Panc1 (cell line): ENCODE results near the gene FAM199X. TPM values are rescaled to one million over a fixed set of nuclear protein-coding genes. Genes with fewer than 3 reads are reported as not detected.

Source experiments
- ATAC-seq: fragments of 200-7000 bp; cut with Tn5 transposase; 2 replicates; pipeline ENCODE4 v1.9.1; 2020; ENCODE audit warnings: mild to moderate bottlenecking, moderate library complexity
- BruUV-seq: library from RNA; stranded (reverse); fragments of 400-500 nt; replicated peaks from 2 replicates; lab custom pipeline; 2021; lab: Mats Ljungman, UMichigan
- CTCF ChIA-PET: fragments of 300-600 bp; sonication (Branson Sonifier 250); formaldehyde crosslinking; loops from one replicate; lab custom pipeline; 2022; ENCODE audit warnings: antibody characterized with exemption; lab: Charles Lee
- POLR2A ChIA-PET: fragments of 300-600 bp; sonication (Branson Sonifier 250); formaldehyde crosslinking; loops from one replicate; lab custom pipeline; 2022; ENCODE audit warnings: antibody characterized with exemption; lab: Charles Lee
- DNase-seq: peaks from one replicate; pipeline ENCODE4 v3.0.0-alpha.2; 2010; ENCODE audit warnings: low read depth, low spot score
- H3K27ac ChIP-seq: 2 replicates; pipeline ENCODE4 v1.5.1; 2011; ENCODE audit warnings: mild to moderate bottlenecking, low read length, inconsistent platforms
- H3K27me3 ChIP-seq: fragments of 200-500 bp; sonication (Bioruptor generic); 2 replicates; pipeline ENCODE4 v1.6.0; 2014; ENCODE audit warnings: low read length, inconsistent platforms; ENCODE audit not compliant: control insufficient read depth, insufficient read depth
- H3K36me3 ChIP-seq: fragments of 200-500 bp; sonication (Bioruptor generic); 2 replicates; pipeline ENCODE4 v1.5.1; 2014; ENCODE audit warnings: inconsistent platforms, mild to moderate bottlenecking, low read length, moderate library complexity; ENCODE audit not compliant: control insufficient read depth, insufficient read depth
- H3K4me1 ChIP-seq: 2 replicates; pipeline ENCODE4 v1.5.1; 2011; ENCODE audit warnings: inconsistent platforms, mild to moderate bottlenecking, low read length, moderate library complexity; ENCODE audit not compliant: control insufficient read depth, insufficient read depth
- H3K4me3 ChIP-seq, 2 experiments: 2 replicates each; pipeline ENCODE4 v1.5.1; 2011 to 2012; ENCODE audit warnings: low read depth in 2 of 2, low read length in 2 of 2, mild to moderate bottlenecking in 2 of 2, inconsistent platforms in 1 of 2, moderate library complexity in 1 of 2
- H3K9me3 ChIP-seq: fragments of 200-500 bp; sonication (Bioruptor generic); 2 replicates; pipeline ENCODE4 v1.5.1; 2014; ENCODE audit warnings: low read depth, mild to moderate bottlenecking, inconsistent platforms, low read length, moderate library complexity; ENCODE audit not compliant: control insufficient read depth, insufficient read depth
- CTCF ChIP-seq: fragments of 450-650 bp; IDR thresholded peaks from 2 replicates; pipeline ENCODE4 v1.5.1; 2017; ENCODE audit warnings: mild to moderate bottlenecking
- POLR2AphosphoS5 ChIP-seq: IDR thresholded peaks from 2 replicates; pipeline ENCODE4 v1.6.1; 2012; ENCODE audit warnings: mild to moderate bottlenecking, low read depth, low read length, moderate library complexity
- REST ChIP-seq, 2 experiments: IDR thresholded peaks; 2 replicates each; pipeline ENCODE4 v1.6.1; 2011 to 2012; ENCODE audit warnings: low read depth in 2 of 2, control low read depth in 1 of 2, low read length in 1 of 2, mild to moderate bottlenecking in 1 of 2, moderate library complexity in 1 of 2; ENCODE audit not compliant: insufficient read depth in 1 of 2
- SIN3A ChIP-seq: IDR thresholded peaks from 2 replicates; pipeline ENCODE4 v1.6.1; 2012; ENCODE audit warnings: low read depth, mild to moderate bottlenecking, low read length, moderate library complexity, borderline replicate concordance; ENCODE audit not compliant: insufficient read depth
- TCF7L2 ChIP-seq: IDR thresholded peaks from 2 replicates; pipeline ENCODE4 v1.6.1; 2011; ENCODE audit warnings: mild to moderate bottlenecking, low read depth, low read length, inconsistent platforms
- in situ Hi-C: cut with HindIII; loops from 2 replicates; pipeline ENCODE4 v1.10.0; 2016; ENCODE audit warnings: low sequenced_read_pairs, low pct_unique_long_range_greater_than_20kb
- intact Hi-C: fragments of 100-400 bp; cut with micrococcal nuclease; formaldehyde crosslinking; loops from one replicate; pipeline ENCODE4 v1.10.0; 2022; ENCODE audit not compliant: unreplicated experiment
- total RNA-seq: library from RNA; stranded (reverse); gene quantifications from one replicate; pipeline ENCODE4 v1.2.1, GENCODE V29; 2021; ENCODE audit not compliant: unreplicated experiment

The FAM199X gene
- total RNA-seq, 1 experiment from 2014 or later: 56.8 TPM

GRCh38 chrX:104173841-104174240 is 7.6 kb downstream of the FAM199X start:
- no peaks in the 10 kb centered on the region for H3K27me3 ChIP-seq
- peaks cover 12% of the 10 kb centered on the region for H3K4me1 ChIP-seq
- H3K9me3 ChIP-seq: no peaks in the 10 kb centered on the region
- intact Hi-C loops: no loop called here
- CTCF ChIA-PET: no interaction called here
- TF ChIP-seq POLR2AphosphoS5: no peak
- no peak for TF ChIP-seq SIN3A
- TF ChIP-seq CTCF: no peak
- TF ChIP-seq REST (IDR thresholded peaks at IDR 0.05; ENCODE audit: insufficient read depth in 1 of 2, low read depth in 2 of 2, low read length in 1 of 2): no peak
- no peak for TF ChIP-seq TCF7L2
- no peak overlapping the region for H3K27ac ChIP-seq
- BruUV-seq: no TSS peak
- POLR2A ChIA-PET: no interaction called here
- in situ Hi-C loops: no loop called here
- peaks cover 5% of the 10 kb centered on the region; the same call in 1 of the 2 replicates for H3K36me3 ChIP-seq
- no peak overlapping the region for H3K4me3 ChIP-seq
- DNase-seq (no peak), ATAC-seq (no peak)

GRCh38 chrX:104183685-104184084 is 17.4 kb downstream of the FAM199X start:
- no TSS peak for BruUV-seq
- POLR2A ChIA-PET: no interaction called here

More at GRCh38 chrX:104183685-104184084, 17.4 kb downstream of the FAM199X start:
- intact Hi-C loops: no loop called here
- Histone ChIP-seq H3K4me3 (no peak overlapping the region), H3K27ac (no peak overlapping the region), H3K36me3 (peaks cover 22% of the 10 kb centered on the region), H3K9me3 (no peaks in the 10 kb centered on the region), H3K4me1 (no peaks in the 10 kb centered on the region), H3K27me3 (no peaks in the 10 kb centered on the region)
- in situ Hi-C loops: no loop called here
- TF ChIP-seq CTCF: no peak
- no peak for TF ChIP-seq REST (IDR thresholded peaks at IDR 0.05; ENCODE audit: insufficient read depth in 1 of 2, low read depth in 2 of 2, low read length in 1 of 2)
- TF ChIP-seq POLR2AphosphoS5: no peak
- no peak for TF ChIP-seq TCF7L2
- CTCF ChIA-PET: interaction anchor here (0.8 kb wide), 1 partner anchor 12 kb away, joined by 3 read pairs; no protein-coding TSS in a partner anchor
- DNase-seq: no peak
- no peak for ATAC-seq
